Adrenal gland (tissue), 12 donors: ENCODE data around the gene COX19. TPM values are rescaled to one million over a fixed set of nuclear protein-coding genes. Genes with fewer than 3 reads are reported as not detected.

ENCODE experiments used
- DNase-seq, 7 donors: peaks; one replicate each; pipeline ENCODE4 v3.0.0-alpha.2; 2019 to 2020
- H3K27ac ChIP-seq, 5 donors: fragments of 200-600 bp; sonication (generic) in 4 of 5; 1 replicate in 3 of 5; 2 replicates in 2 of 5; pipeline versions ENCODE4 v1.5.1 to v1.8.0; 2016 to 2020; ENCODE audit warnings: mild to moderate bottlenecking in 1 of 5
- H3K27me3 ChIP-seq: fragments of 200-600 bp; 2 replicates; pipeline ENCODE4 v1.8.0; 2021
- H3K36me3 ChIP-seq, 2 donors: fragments of 200-600 bp; replicated peaks in 1 of 2; 1 replicate in 1 of 2; 2 replicates in 1 of 2; pipeline versions ENCODE4 v1.5.1 to v1.8.0; 2018 to 2022
- H3K4me1 ChIP-seq, 2 donors: fragments of 200-600 bp; replicated peaks in 1 of 2; 1 replicate in 1 of 2; 2 replicates in 1 of 2; pipeline versions ENCODE4 v1.5.1 to v1.8.0; 2018 to 2021
- H3K4me3 ChIP-seq, 4 donors: fragments of 200-600 bp; sonication (generic) in 3 of 4; one replicate each; pipeline ENCODE4 v1.5.1; 2016 to 2018
- H3K9me3 ChIP-seq, 3 donors: fragments of 200-600 bp; sonication (generic) in 1 of 3; replicated peaks in 1 of 3; 1 replicate in 2 of 3; 2 replicates in 1 of 3; pipeline versions ENCODE4 v1.5.1 to v1.8.0; 2016 to 2021
- CTCF ChIP-seq, 6 experiments: fragments of 450-650 bp in 4 of 6; fragments of 200-600 bp in 2 of 6; sonication (generic) in 1 of 6; IDR thresholded peaks; 1 replicate in 5 of 6; 2 replicates in 1 of 6; pipeline versions ENCODE4 v1.5.1 to v1.8.0; 2016 to 2021; ENCODE audit warnings: antibody characterized with exemption in 6 of 6, mild to moderate bottlenecking in 2 of 6, moderate library complexity in 1 of 6
- POLR2A ChIP-seq, 2 donors: fragments of 450-650 bp; IDR thresholded peaks; one replicate each; pipeline ENCODE4 v1.6.1; 2017; ENCODE audit warnings: antibody characterized with exemption in 2 of 2, mild to moderate bottlenecking in 2 of 2, moderate library complexity in 1 of 2
- WGBS, 4 donors: extraction: QIAGEN DNeasy Blood & Tissue Kit in 2 of 4; methylation state at CpG; one replicate each; pipeline versions ENCODE4 v1.1.5 to v1.1.7; 2013 to 2017; 5-methylcytosine and 5-hydroxymethylcytosine counted together
- intact Hi-C, 2 donors: fragments of 100-400 bp; cut with DNase I; formaldehyde crosslinking; loops; one replicate each; pipeline versions ENCODE4 v1.14.1 to v1.15.0; 2022 to 2023
- polyA plus RNA-seq, 3 donors: library from polyadenylated mRNA; stranded (reverse); fragments of 200-250 nt in 2 of 3; fragments of 350-450 nt in 1 of 3; fragmentation: Illumina TruSeq in 1 of 3; extraction: RNeasy Lipid Tissue Mini Kit (QIAGEN cat#74804) in 1 of 3; gene quantifications; one replicate each; pipeline ENCODE4 v1.2.3, GENCODE V29; 2013 to 2014
- total RNA-seq, 9 donors: library from RNA; depleted of rRNA in 4 of 9; stranded (reverse); fragments of >200 nt in 4 of 9; fragments of 120-200 nt in 1 of 9; fragmentation: NEBNext Ultra II Directional in 1 of 9; extraction: Animal tissue kit (Norgen Biotek cat#: 25700) in 1 of 9; gene quantifications; one replicate each; pipeline versions ENCODE4 v1.1.0 to v1.2.4, GENCODE V29; 2013 to 2023
- donor health status: healthy with polysubstance abuse.
- donor health status: Bipolar disorder and iron deficiency.
- donor health status: DM: yes; HTN: yes; CAD: no.
- donor health status: DM: no; HTN: no; CAD: no.
- donor health status: DM: no; HTN: no; CAD: no.
- donor health status: DM: yes; HTN: yes; CAD: no.

Gene COX19
- total and polyA plus RNA-seq, 12 donors: 9.1 to 32.4 (median 18.9) TPM

- H3K27ac ChIP-seq: no peak overlapping the region
- no peak overlapping the region for H3K4me3 ChIP-seq
- WGBS, 4 donors: 87 to 90% (median 87%) methylated on average over 4 to 21 of the region's 21 CpGs
- TF ChIP-seq CTCF (IDR thresholded peaks at IDR 0.05): no peak
- TF ChIP-seq POLR2A (IDR thresholded peaks at IDR 0.05): no peak
- peaks cover 0 to 8% of the 10 kb centered on the region in 2 donors for H3K4me1 ChIP-seq
- no peaks in the 10 kb centered on the region for H3K36me3 ChIP-seq
- intact Hi-C loops: loop anchor here in 1 of 2 donors (10.0 kb wide), 1 partner anchor 167 kb away; no protein-coding TSS in a partner anchor
- DNase-seq: no peak
- H3K9me3 ChIP-seq: no peaks in the 10 kb centered on the region
- peaks cover 14% of the 10 kb centered on the region for H3K27me3 ChIP-seq
Measured at GRCh38 chr7:951881-952547, 23.3 kb downstream of the COX19 start.

- no peak for DNase-seq
Measured at GRCh38 chr7:949021-949934, 26.1 kb downstream of the COX19 start.

GRCh38 chr7:947391-948210 lies 27.7 kb downstream of the COX19 start:
- 88 to 91% (median 89%) methylated on average over 35 to 37 of the region's 37 CpGs for WGBS, 4 donors
- H3K27me3 ChIP-seq: peaks cover 3% of the 10 kb centered on the region
- DNase-seq: no peak
- intact Hi-C loops: no loop called here
- no peaks in the 10 kb centered on the region for H3K9me3 ChIP-seq
- no peaks in the 10 kb centered on the region for H3K4me1 ChIP-seq
- H3K27ac ChIP-seq: no peak overlapping the region
- H3K4me3 ChIP-seq: no peak overlapping the region
- TF ChIP-seq CTCF (IDR thresholded peaks at IDR 0.05) (no peak), POLR2A (IDR thresholded peaks at IDR 0.05) (no peak)
- H3K36me3 ChIP-seq: no peaks in the 10 kb centered on the region

More at GRCh38 chr7:949021-949934, 26.1 kb downstream of the COX19 start:
- Histone ChIP-seq H3K27ac (no peak overlapping the region), H3K4me1 (peaks cover 0 to 8% of the 10 kb centered on the region in 2 donors), H3K4me3 (no peak overlapping the region), H3K36me3 (no peaks in the 10 kb centered on the region), H3K9me3 (no peaks in the 10 kb centered on the region), H3K27me3 (peaks cover 14% of the 10 kb centered on the region)
- WGBS, 4 donors: 86 to 90% (median 87%) methylated on average over 21 to 28 of the region's 28 CpGs
- intact Hi-C loops: no loop called here
- TF ChIP-seq CTCF (IDR thresholded peaks at IDR 0.05) (no peak), POLR2A (IDR thresholded peaks at IDR 0.05) (no peak)
